ENCODE data around the gene CAMK1D.

DNA sequence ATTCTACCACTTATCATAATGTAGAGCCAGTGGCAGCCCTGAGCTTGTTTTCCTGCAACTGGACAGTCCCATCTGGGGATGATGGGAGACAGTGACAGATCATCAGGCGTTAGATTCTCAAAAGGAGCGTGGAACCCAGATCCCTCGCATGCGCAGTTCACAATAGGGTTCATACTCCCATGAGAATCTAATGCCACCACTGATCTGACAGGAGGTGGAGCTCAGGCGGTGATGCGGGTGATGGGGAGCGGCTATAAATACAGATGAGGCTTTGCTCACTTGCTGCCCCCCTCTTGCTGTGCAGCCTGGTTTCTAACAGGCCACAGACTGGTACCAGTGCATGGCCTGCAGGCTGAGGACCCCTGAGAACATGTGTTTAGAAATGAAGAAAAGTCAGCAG, 260.1 kb downstream of the CAMK1D start:
- TF ChIP-seq, protein P1, sequence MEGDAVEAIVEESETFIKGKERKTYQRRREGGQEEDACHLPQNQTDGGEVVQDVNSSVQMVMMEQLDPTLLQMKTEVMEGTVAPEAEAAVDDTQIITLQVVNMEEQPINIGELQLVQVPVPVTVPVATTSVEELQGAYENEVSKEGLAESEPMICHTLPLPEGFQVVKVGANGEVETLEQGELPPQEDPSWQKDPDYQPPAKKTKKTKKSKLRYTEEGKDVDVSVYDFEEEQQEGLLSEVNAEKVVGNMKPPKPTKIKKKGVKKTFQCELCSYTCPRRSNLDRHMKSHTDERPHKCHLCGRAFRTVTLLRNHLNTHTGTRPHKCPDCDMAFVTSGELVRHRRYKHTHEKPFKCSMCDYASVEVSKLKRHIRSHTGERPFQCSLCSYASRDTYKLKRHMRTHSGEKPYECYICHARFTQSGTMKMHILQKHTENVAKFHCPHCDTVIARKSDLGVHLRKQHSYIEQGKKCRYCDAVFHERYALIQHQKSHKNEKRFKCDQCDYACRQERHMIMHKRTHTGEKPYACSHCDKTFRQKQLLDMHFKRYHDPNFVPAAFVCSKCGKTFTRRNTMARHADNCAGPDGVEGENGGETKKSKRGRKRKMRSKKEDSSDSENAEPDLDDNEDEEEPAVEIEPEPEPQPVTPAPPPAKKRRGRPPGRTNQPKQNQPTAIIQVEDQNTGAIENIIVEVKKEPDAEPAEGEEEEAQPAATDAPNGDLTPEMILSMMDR (IDR thresholded peaks at IDR 0.05), result no peak
- TF ChIP-seq REST (IDR thresholded peaks at IDR 0.05; ENCODE audit: low read depth, low read length) (no peak), POLR2AphosphoS5 (IDR thresholded peaks at IDR 0.05; ENCODE audit: low read depth, low read length) (no peak)

Measured in SK-N-SH (cell line).